A549 treated with CpdA at 1 μM for 4 hours (cell line): ENCODE results near the gene C13orf42. TPM values are rescaled to one million over a fixed set of nuclear protein-coding genes. Genes with fewer than 3 reads are reported as not detected.

Experiments
- total RNA-seq: library from RNA; stranded (reverse); fragments of 200-300 nt; extraction: Qiagen RNA extraction; gene quantifications from 5 replicates; pipeline ENCODE4 v1.2.3, GENCODE V29; 2022; ENCODE audit warnings: low read depth

The C13orf42 gene
- total RNA-seq = not detected in 5 replicates

GRCh38 chr13:51111174-51111573, at the start of gene C13orf42:
C13orf42 (minus strand) TSS chr13:51111274; CDS start chr13:51111209, 65 bp downstream.

Other genes with a start within 250 kb of the C13orf42 start
- 27.1 to 31.4 TPM (median 27.7 TPM) in 5 replicates for gene RNASEH2B, start 201.5 kb downstream of the C13orf42 start, total RNA-seq
- 2.0 to 2.6 TPM (median 2.4 TPM) in 5 replicates for gene FAM124A, start 111.1 kb upstream of the C13orf42 start, total RNA-seq
- 0.05 TPM in 1 of 5 replicates, not detected in the others for gene SERPINE3, start 228.4 kb upstream of the C13orf42 start, total RNA-seq